ENCODE measurements around the gene DLL3. TPM values are rescaled to one million over a fixed set of nuclear protein-coding genes. Genes with fewer than 3 reads are reported as not detected.

Gene DLL3
- total RNA-seq, 2 donors from 2014 or later: 2.0 to 4.3 TPM

DNA sequence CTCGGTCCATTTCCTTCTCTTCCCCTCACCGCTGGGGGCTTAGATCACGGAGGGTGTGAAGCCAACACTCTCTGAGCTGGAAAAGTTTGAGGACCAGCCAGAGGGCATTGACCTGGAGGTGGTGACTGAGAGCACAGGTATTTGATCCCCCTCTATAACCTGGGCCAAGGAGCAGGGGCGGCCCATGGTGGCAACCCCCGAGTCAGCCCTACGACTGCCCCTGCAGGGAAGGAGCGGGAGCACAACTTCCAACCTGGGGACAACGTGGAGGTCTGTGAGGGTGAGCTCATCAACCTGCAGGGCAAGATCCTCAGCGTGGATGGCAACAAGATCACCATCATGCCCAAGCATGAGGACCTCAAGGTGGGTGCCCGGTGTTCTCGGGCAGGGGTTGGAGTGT lies 29.7 kb upstream of the DLL3 start:
- Histone ChIP-seq H3K4me3 (ENCODE audit: low read length) (no peak overlapping the region), H3K9ac (ENCODE audit: extremely low read depth, low read length, poor library complexity, severe bottlenecking) (no peak overlapping the region), H3K9me3 (ENCODE audit: control insufficient read depth, low read length) (no peaks in the 10 kb centered on the region), H3K27ac (ENCODE audit: low read depth, low read length) (no peak overlapping the region), H3K27me3 (ENCODE audit: control insufficient read depth, insufficient read depth, low read length, poor library complexity, severe bottlenecking) (no peaks in the 10 kb centered on the region), H3K36me3 (ENCODE audit: control insufficient read depth, insufficient read depth, low read length) (peaks cover 86% of the 10 kb centered on the region), H3K4me1 (ENCODE audit: control insufficient read depth, insufficient read depth, low read length) (no peaks in the 10 kb centered on the region)
- H3K36me3 Mint-ChIP-seq (ENCODE audit: low read depth): peaks cover 69% of the 10 kb centered on the region
- peak; percentile 64 for DNase-seq
- H3K27me3 Mint-ChIP-seq (ENCODE audit: insufficient read depth): no peaks in the 10 kb centered on the region
- TF ChIP-seq CTCF (conservative IDR thresholded peaks at IDR 0.05): peak; percentile 22
- WGBS, 2 experiments (ENCODE audit: insufficient coverage in 1 of 2, insufficient read length in 1 of 2): 92 to 94% methylated on average over 6 to 11 of the region's 11 CpGs
- H3K4me1 Mint-ChIP-seq: no peaks in the 10 kb centered on the region
- no peaks in the 10 kb centered on the region for H3K9me3 Mint-ChIP-seq
- H3K4me3 Mint-ChIP-seq: no peak overlapping the region
- peak overlapping the region; percentile 61 for H3K27ac Mint-ChIP-seq

DNA sequence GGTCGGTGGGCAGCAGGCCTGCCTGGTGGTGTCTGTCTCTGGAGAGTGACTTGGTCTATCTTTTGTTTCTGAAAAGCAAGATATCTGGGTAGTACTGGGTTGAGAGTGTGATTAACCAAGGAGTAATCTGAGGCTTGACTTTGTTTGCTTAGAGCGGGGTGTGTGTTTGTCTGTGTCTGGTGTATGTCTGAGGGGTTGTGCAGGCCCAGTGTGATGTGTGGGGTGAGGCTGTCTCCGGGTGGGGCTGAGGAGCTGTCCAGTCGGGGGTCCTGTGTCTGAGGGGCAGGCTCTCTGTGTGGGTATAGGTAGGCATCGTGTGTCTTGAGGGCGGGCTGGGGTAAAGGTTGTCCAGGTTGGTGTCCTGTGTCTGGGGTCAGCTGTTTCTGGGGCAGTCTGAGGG lies 29.2 kb upstream of the DLL3 start:
- peaks cover 73% of the 10 kb centered on the region for H3K36me3 Mint-ChIP-seq (ENCODE audit: low read depth)

GRCh38 chr19:39470724-39471339 lies 27.9 kb upstream of the DLL3 start:
- Mint-ChIP-seq H3K27ac (no peak overlapping the region), H3K27me3 (ENCODE audit: insufficient read depth) (no peaks in the 10 kb centered on the region), H3K9me3 (no peaks in the 10 kb centered on the region), H3K4me1 (no peaks in the 10 kb centered on the region), H3K36me3 (ENCODE audit: low read depth) (peaks cover 73% of the 10 kb centered on the region), H3K4me3 (no peak overlapping the region)
- H3K9me3 ChIP-seq (ENCODE audit: control insufficient read depth, low read length): no peaks in the 10 kb centered on the region
- H3K4me3 ChIP-seq (ENCODE audit: low read length): no peak overlapping the region
- peaks cover 86% of the 10 kb centered on the region for H3K36me3 ChIP-seq (ENCODE audit: control insufficient read depth, insufficient read depth, low read length)
- no peak for TF ChIP-seq CTCF (conservative IDR thresholded peaks at IDR 0.05)
- H3K4me1 ChIP-seq (ENCODE audit: control insufficient read depth, insufficient read depth, low read length): no peaks in the 10 kb centered on the region
- H3K9ac ChIP-seq (ENCODE audit: extremely low read depth, low read length, poor library complexity, severe bottlenecking): no peak overlapping the region
- WGBS, 2 experiments (ENCODE audit: insufficient coverage in 1 of 2, insufficient read length in 1 of 2): 90 to 93% methylated on average over 6 to 7 of the region's 7 CpGs
- DNase-seq: no peak
- no peak overlapping the region for H3K27ac ChIP-seq (ENCODE audit: low read depth, low read length)
- H3K27me3 ChIP-seq (ENCODE audit: control insufficient read depth, insufficient read depth, low read length, poor library complexity, severe bottlenecking): no peaks in the 10 kb centered on the region

More for the DNA sequence above, 29.2 kb upstream of the DLL3 start:
- Histone ChIP-seq H3K9ac (ENCODE audit: extremely low read depth, low read length, poor library complexity, severe bottlenecking) (no peak overlapping the region), H3K4me3 (ENCODE audit: low read length) (no peak overlapping the region), H3K36me3 (ENCODE audit: control insufficient read depth, insufficient read depth, low read length) (peaks cover 86% of the 10 kb centered on the region), H3K9me3 (ENCODE audit: control insufficient read depth, low read length) (no peaks in the 10 kb centered on the region), H3K27ac (ENCODE audit: low read depth, low read length) (no peak overlapping the region), H3K27me3 (ENCODE audit: control insufficient read depth, insufficient read depth, low read length, poor library complexity, severe bottlenecking) (no peaks in the 10 kb centered on the region), H3K4me1 (ENCODE audit: control insufficient read depth, insufficient read depth, low read length) (no peaks in the 10 kb centered on the region)
- no peak for DNase-seq
- 91% methylated on average over 6 of the region's 6 CpGs; no CpG with 5 or more reads in 1 of the 2 experiments for WGBS, 2 experiments (ENCODE audit: insufficient coverage in 1 of 2, insufficient read length in 1 of 2)
- H3K9me3 Mint-ChIP-seq: no peaks in the 10 kb centered on the region
- no peak for TF ChIP-seq CTCF (conservative IDR thresholded peaks at IDR 0.05)
- no peaks in the 10 kb centered on the region for H3K27me3 Mint-ChIP-seq (ENCODE audit: insufficient read depth)
- H3K27ac Mint-ChIP-seq: peak overlapping the region; percentile 88
- no peak overlapping the region for H3K4me3 Mint-ChIP-seq
- H3K4me1 Mint-ChIP-seq: no peaks in the 10 kb centered on the region
